Ovary (tissue), 3 donors: Measurements from ENCODE around the gene NBPF26.
"Not testable (repeated sequence)": the region's sequence is repeated elsewhere in the genome, so short reads cannot be mapped to it uniquely, and the experiment has no call there.

Experiments
- POLR2A ChIP-seq: fragments of 450-650 bp; IDR thresholded peaks from one replicate; pipeline ENCODE4 v1.6.1; 2017; ENCODE audit warnings: antibody characterized with exemption, mild to moderate bottlenecking, moderate library complexity
- TF ChIP-seq, protein P1 (sequence below), 3 donors: fragments of 450-650 bp in 2 of 3; fragments of 200-600 bp in 1 of 3; IDR thresholded peaks; one replicate each; pipeline versions ENCODE4 v1.5.1 to v1.8.0; 2016 to 2022; ENCODE audit warnings: antibody characterized with exemption in 3 of 3, mild to moderate bottlenecking in 1 of 3
- donor health status: DM: no; HTN: no; CAD: no.

DNA sequence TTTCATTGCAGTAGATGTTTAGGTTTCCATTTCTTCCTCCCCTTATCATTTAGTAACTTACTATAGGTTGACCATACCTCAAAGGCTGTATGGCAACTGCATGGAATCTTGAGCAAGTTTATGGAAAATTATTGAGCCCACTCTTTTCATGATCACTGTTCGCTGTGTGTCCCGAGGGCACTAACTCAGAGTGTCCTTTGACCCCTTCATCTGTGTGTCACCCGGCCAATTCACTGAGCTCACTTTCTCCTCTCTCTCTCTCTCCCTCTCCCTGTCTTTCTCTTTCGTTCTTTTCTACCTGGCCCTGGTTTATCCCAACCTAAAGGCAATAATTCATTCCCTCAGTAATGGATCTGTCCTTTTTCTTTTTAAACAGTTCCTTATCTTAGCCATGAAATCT, 101.3 kb downstream of the NBPF26 start:
- TF ChIP-seq, protein P1, sequence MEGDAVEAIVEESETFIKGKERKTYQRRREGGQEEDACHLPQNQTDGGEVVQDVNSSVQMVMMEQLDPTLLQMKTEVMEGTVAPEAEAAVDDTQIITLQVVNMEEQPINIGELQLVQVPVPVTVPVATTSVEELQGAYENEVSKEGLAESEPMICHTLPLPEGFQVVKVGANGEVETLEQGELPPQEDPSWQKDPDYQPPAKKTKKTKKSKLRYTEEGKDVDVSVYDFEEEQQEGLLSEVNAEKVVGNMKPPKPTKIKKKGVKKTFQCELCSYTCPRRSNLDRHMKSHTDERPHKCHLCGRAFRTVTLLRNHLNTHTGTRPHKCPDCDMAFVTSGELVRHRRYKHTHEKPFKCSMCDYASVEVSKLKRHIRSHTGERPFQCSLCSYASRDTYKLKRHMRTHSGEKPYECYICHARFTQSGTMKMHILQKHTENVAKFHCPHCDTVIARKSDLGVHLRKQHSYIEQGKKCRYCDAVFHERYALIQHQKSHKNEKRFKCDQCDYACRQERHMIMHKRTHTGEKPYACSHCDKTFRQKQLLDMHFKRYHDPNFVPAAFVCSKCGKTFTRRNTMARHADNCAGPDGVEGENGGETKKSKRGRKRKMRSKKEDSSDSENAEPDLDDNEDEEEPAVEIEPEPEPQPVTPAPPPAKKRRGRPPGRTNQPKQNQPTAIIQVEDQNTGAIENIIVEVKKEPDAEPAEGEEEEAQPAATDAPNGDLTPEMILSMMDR (IDR thresholded peaks at IDR 0.05): not testable (repeated sequence)
- not testable (repeated sequence) for TF ChIP-seq POLR2A
